Activated T-cell treated with anti-CD3 and anti-CD28 coated beads, Interleukin-2, amount 50 U/mL, for 4 hours (primary cell): ENCODE measurements around the gene OSGEP. TPM values are rescaled to one million over a fixed set of nuclear protein-coding genes. Genes with fewer than 3 reads are reported as not detected.

Experiments
- ATAC-seq, 2 donors: fragments of 200-7000 bp; cut with Tn5 transposase; one replicate each; pipeline ENCODE4 v1.10.0; 2021
- DNase-seq: peaks from one replicate; pipeline ENCODE4 v3.0.0-alpha.2; 2020
- H3K27me3 Mint-ChIP-seq: one replicate; pipeline ENCODE4 v1.8.0; 2021; ENCODE audit warnings: low read depth, mixed read lengths
- H3K36me3 Mint-ChIP-seq: one replicate; pipeline ENCODE4 v1.8.0; 2022; ENCODE audit warnings: mixed read lengths; ENCODE audit not compliant: insufficient read depth
- H3K4me1 Mint-ChIP-seq: one replicate; pipeline ENCODE4 v1.8.0; 2021; ENCODE audit warnings: low read depth, mixed read lengths
- H3K4me3 Mint-ChIP-seq: one replicate; pipeline ENCODE4 v1.8.0; 2021; ENCODE audit warnings: mild to moderate bottlenecking, moderate library complexity, mixed read lengths
- H3K9me3 Mint-ChIP-seq: one replicate; pipeline ENCODE4 v1.8.0; 2021; ENCODE audit warnings: mixed read lengths
- total RNA-seq, 3 donors: library from RNA; stranded (reverse); gene quantifications; one replicate each; pipeline ENCODE4 v1.2.1, GENCODE V29; 2021

Gene OSGEP
- total RNA-seq, 3 donors from 2014 or later: 73.4 to 86.5 (median 75.4) TPM

DNA sequence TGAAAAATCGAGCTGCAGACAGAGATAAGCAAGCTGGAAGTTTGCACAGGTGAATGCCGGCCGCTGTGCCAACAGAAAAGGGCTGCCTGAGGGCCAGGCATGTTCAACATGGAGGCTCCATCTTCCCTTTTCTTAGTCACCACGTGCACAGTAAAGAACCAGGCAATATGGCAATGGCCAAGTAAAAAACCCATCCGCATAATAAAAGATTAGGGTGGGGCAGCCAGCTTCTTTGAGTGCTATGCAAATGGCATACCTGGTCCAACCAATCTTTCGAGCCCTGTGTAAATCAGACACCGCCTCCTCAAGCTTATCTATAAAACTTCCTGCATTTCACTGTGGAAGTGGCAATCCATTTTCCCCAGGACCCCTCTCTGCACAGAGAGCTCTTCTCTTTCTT is 31.3 kb upstream of the OSGEP start:
- ATAC-seq: no peak
- Mint-ChIP-seq H3K36me3 (peaks cover 1% of the 10 kb centered on the region), H3K4me3 (no peak overlapping the region), H3K27me3 (no peaks in the 10 kb centered on the region), H3K4me1 (peaks cover 72% of the 10 kb centered on the region), H3K9me3 (no peaks in the 10 kb centered on the region)
- no peak for DNase-seq

DNA sequence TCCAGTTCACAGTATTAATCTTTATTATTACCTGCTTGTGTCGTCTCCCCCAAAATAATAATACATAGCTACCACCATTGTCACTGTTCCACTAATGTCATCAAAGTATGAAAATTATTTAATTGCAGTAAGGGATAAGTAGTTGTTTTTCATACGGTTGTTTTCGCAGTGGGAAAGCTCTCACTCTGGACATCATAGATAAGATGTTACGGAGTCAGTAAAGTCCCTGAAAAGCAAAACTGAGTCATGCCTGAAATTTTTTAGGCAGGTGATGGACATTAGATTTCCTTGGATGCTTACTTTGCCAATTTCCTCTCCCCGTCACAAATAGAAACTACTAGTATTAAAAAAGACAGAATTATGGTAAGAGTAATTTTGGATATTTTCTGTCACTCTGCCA is 27.8 kb upstream of the OSGEP start:
- no peak for ATAC-seq
- no peaks in the 10 kb centered on the region for H3K9me3 Mint-ChIP-seq

DNA sequence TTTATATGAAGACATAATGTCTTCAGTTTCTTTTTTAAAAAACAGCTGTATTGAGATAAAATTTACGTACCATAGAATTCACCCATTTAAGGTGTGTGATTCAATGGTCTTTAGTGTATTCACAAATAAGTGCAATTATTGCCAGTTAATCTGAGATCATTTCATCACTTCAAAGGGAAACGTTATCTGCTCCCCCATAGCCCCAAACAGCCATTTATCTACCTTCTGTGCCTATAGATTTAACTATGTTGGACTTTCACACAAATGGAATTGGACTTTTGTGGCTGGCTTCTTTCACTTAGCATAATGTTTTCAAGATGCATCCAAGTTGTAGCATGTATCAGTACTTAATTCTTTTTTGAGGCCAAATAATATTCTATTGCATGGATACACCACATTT is 24.3 kb upstream of the OSGEP start:
- ATAC-seq (no peak), DNase-seq (no peak)
- no peaks in the 10 kb centered on the region for H3K9me3 Mint-ChIP-seq
- peaks cover 55% of the 10 kb centered on the region for H3K36me3 Mint-ChIP-seq
- no peaks in the 10 kb centered on the region for H3K27me3 Mint-ChIP-seq
- peaks cover 83% of the 10 kb centered on the region for H3K4me1 Mint-ChIP-seq
- no peak overlapping the region for H3K4me3 Mint-ChIP-seq

More for the DNA sequence above, 27.8 kb upstream of the OSGEP start:
- H3K36me3 Mint-ChIP-seq: peaks cover 20% of the 10 kb centered on the region
- H3K27me3 Mint-ChIP-seq: no peaks in the 10 kb centered on the region
- no peak overlapping the region for H3K4me3 Mint-ChIP-seq
- H3K4me1 Mint-ChIP-seq: peaks cover 66% of the 10 kb centered on the region
- DNase-seq: no peak

GRCh38 chr14:20477211-20477876 is 22.7 kb upstream of the OSGEP start:
- ATAC-seq (peak; percentile 19 to 35), DNase-seq (no peak)
- H3K27me3 Mint-ChIP-seq: no peaks in the 10 kb centered on the region
- peaks cover 66% of the 10 kb centered on the region for H3K36me3 Mint-ChIP-seq
- H3K4me3 Mint-ChIP-seq: peak overlapping the region; percentile 54
- peaks cover 83% of the 10 kb centered on the region for H3K4me1 Mint-ChIP-seq
- H3K9me3 Mint-ChIP-seq: no peaks in the 10 kb centered on the region

- Mint-ChIP-seq H3K36me3 (peaks cover 72% of the 10 kb centered on the region), H3K4me3 (peak overlapping the region; percentile 54), H3K9me3 (no peaks in the 10 kb centered on the region), H3K4me1 (peaks cover 83% of the 10 kb centered on the region), H3K27me3 (no peaks in the 10 kb centered on the region)
- no peak for ATAC-seq
- no peak for DNase-seq
Measured at GRCh38 chr14:20476776-20477175, 22.2 kb upstream of the OSGEP start.

DNA sequence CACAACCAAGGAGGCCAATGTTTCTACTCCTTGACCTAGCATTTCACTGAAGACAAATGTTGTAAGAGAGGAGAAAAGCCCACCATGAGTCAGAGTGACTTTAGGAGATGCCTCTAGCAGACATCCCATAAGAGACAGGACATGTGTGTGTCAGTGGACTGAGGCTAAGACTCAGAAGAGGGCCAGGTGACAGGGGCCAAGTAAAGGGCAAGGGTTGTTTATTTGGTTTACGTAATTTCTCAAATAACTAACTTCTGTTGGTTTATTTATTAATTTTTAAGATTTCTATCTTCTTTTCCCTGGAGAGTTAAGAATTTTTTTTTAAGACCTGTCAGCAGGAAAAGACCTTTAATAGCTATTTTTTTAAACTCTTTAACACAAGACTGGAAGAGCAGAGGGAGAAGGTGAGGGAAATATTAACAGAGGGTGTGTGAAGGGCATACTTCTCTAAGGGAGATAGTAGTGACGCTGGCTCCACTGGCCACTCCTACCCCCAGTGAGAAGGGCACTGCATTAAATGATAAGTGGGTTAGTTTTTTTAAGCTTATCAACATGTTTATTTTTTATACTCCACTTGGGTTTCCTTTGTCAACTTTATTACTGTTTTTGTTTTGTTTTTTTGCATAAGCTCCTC is 18.0 kb upstream of the OSGEP start:
- H3K4me1 Mint-ChIP-seq: peaks cover 73% of the 10 kb centered on the region
- ATAC-seq: no peak
- no peaks in the 10 kb centered on the region for H3K27me3 Mint-ChIP-seq
- no peak for DNase-seq
- H3K9me3 Mint-ChIP-seq: no peaks in the 10 kb centered on the region
- peak overlapping the region; percentile 94 for H3K4me3 Mint-ChIP-seq
- H3K36me3 Mint-ChIP-seq: peaks cover 60% of the 10 kb centered on the region

DNA sequence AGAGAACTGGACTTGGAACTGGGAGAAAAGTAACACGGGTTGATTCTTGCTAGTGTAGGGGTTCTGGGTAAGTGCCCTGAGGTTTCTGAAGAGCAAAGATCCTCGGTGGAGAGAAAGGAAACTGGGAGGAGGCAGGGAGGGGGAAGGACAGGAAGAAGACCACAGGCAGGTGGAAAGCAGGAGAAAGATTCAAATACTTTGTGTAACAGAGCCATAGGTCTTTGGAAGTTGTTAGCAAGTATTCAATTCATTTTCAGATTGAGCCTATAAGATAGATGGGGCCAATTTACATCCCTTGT is 15.9 kb upstream of the OSGEP start:
- Mint-ChIP-seq H3K4me1 (peaks cover 52% of the 10 kb centered on the region), H3K36me3 (peaks cover 39% of the 10 kb centered on the region), H3K4me3 (peak overlapping the region; percentile 94), H3K9me3 (no peaks in the 10 kb centered on the region), H3K27me3 (no peaks in the 10 kb centered on the region)
- DNase-seq (no peak), ATAC-seq (no peak)

- Mint-ChIP-seq H3K4me1 (peaks cover 47% of the 10 kb centered on the region), H3K9me3 (no peaks in the 10 kb centered on the region), H3K4me3 (peak overlapping the region; percentile 94), H3K27me3 (no peaks in the 10 kb centered on the region), H3K36me3 (peaks cover 34% of the 10 kb centered on the region)
- ATAC-seq: peak; percentile 82 to 84
- DNase-seq: peak; percentile 40
Measured at GRCh38 chr14:20469890-20470602, 15.4 kb upstream of the OSGEP start.

GRCh38 chr14:20469242-20469889 is 14.8 kb upstream of the OSGEP start, which contains the start of gene PNP:
TSS of gene PNP (plus strand) at chr14:20469406. CDS start at chr14:20469525, 119 bp downstream.
- Mint-ChIP-seq H3K36me3 (peaks cover 27% of the 10 kb centered on the region), H3K27me3 (no peaks in the 10 kb centered on the region), H3K4me1 (peaks cover 41% of the 10 kb centered on the region), H3K4me3 (peak within 1 kb of the TSS; percentile 94), H3K9me3 (no peaks in the 10 kb centered on the region)
- ATAC-seq (peak; percentile 93 to 94), DNase-seq (peak; percentile 83)

DNA sequence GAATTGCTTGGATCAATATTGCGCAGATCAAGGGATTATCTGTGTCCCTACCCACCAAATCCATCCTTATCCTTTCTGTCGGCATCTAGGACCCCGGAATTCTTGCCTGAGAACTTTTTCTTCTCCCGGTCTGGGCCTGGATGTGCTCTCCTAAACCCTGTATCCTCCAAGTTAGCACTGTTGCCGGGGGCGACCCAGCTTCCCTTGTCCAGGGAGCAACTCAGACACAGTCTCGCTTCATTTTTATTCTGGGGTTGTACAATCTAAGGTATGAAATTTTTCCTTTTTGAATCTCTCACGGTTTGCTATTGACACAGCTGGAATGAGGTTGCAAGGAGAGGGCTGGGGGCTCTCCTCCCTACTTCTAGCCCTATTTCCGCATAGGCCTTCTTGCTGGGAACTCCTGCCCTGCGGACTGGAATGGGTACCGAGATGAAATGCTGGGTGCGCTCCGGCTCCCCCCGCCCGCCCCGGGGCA is 14.2 kb upstream of the OSGEP start:
- Mint-ChIP-seq H3K4me1 (peaks cover 35% of the 10 kb centered on the region), H3K9me3 (no peaks in the 10 kb centered on the region), H3K27me3 (no peaks in the 10 kb centered on the region), H3K4me3 (peak overlapping the region; percentile 94), H3K36me3 (peaks cover 22% of the 10 kb centered on the region)
- ATAC-seq: no peak
- DNase-seq: no peak

DNA sequence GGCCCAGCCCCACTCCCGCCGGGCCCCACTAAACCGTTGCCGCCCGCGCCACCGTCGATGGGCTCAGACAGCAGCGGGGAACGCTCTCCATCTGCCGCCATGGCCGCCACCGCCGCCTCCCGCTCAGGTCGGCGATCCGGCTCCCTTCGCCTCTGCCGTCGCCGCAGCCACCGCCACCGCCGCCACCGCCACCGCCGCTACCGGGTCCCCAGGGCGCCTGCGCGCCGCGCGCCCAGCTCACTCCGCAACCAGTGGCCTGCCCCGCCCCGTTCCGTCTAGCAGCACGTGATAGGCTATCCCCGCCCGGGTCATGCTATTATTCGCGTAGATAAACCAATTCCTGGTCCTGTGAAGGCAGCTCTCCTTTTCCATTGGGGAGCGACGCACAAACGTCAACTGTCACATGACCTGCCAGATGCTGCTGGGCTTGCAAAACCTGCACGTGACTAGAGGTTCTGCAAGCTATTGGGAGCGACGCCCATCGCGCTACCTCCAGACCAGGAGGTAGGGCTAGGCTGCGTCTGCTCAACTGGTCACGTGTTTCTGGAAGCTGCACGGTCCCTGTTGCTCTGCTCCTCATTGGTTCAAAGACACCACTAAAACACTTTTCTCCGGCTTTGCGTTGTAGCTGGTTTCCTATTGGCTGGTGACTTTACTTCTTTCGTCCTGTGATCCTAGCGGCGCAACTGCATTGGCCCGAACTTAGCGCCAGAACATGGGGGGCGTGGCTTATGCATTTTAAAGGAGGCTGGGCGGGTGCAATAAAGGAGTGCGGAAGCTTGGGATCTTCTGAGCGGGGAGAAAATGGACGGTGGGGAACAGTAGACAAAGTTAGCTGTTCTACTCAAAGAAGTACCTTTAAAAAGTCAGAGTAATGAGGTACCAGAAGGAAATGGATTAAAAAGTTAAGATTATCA is 6.9 kb upstream of the OSGEP start, which contains the start of gene PIP4P1:
Gene PIP4P1 (minus strand): TSS at position 210 of the 917 bp plus-strand sequence. CDS start 109 bp downstream, at position 101.
- DNase-seq: peak; percentile 97
- H3K27me3 Mint-ChIP-seq: no peaks in the 10 kb centered on the region
- H3K4me3 Mint-ChIP-seq: peak within 1 kb of the TSS; percentile 91
- H3K4me1 Mint-ChIP-seq: peaks cover 25% of the 10 kb centered on the region
- H3K9me3 Mint-ChIP-seq: no peaks in the 10 kb centered on the region
- peak; percentile 94 to 95 for ATAC-seq
- H3K36me3 Mint-ChIP-seq: peaks cover 31% of the 10 kb centered on the region

DNA sequence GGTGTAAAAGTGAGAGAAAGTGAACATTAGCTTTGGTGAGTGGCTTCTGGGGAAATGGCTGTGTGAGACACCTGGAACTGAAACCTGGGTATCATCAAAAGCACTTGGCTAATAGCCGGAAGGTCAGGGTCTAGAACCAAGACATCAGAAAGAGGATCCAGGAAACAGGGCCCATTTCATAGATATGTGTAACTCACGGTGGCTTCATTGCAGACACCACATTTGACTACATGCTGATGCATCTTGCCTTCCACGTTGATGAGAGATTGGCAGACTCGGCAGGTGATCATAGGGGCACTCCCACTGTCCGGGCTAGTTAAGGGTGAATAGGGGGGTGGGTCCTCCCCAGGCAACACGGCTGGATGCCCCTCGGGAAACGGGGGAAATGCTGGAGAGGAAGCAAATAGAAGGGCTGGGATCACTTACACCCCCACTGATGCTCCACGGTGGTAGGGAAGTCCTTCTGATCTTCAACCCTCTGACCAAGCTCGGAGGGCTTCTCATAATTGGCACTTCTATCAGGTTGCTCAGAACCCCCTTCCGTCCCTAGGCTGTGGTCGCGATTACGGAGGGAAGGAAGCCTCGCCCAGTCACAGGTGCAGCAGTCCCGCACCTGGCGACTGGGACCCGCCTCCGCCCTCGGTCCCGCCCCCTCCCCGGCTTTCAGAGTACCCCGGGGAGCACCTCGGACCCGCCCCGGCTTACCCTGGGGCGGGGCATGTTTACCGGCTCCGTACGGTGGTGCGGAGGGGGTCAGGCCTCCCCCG is 6.0 kb upstream of the OSGEP start:
- Mint-ChIP-seq H3K4me3 (peak overlapping the region; percentile 91), H3K4me1 (peaks cover 25% of the 10 kb centered on the region), H3K27me3 (no peaks in the 10 kb centered on the region), H3K9me3 (no peaks in the 10 kb centered on the region), H3K36me3 (peaks cover 31% of the 10 kb centered on the region)
- DNase-seq (peak; percentile 44), ATAC-seq (peak; percentile 6 to 9)
